WTC11 (cell line): Measurements from ENCODE around the gene SHD.

ENCODE experiments used
- CTCF ChIP-seq: fragments of 200-600 bp; IDR thresholded peaks from 2 replicates; pipeline ENCODE4 v1.8.0; 2022; ENCODE audit warnings: antibody characterized with exemption
- EMX1 ChIP-seq: fragments of 250-450 bp; sonication (Bioruptor Pico); IDR thresholded peaks from 2 replicates; pipeline ENCODE4 v1.8.0; 2021; ENCODE audit warnings: mild to moderate bottlenecking
- HMGA2 ChIP-seq: fragments of 250-450 bp; sonication (Bioruptor Pico); IDR thresholded peaks from 2 replicates; pipeline ENCODE4 v1.4.0; 2021; ENCODE audit warnings: mild to moderate bottlenecking, moderate library complexity
- ZNF121 ChIP-seq: sonication (generic); formaldehyde crosslinking; IDR thresholded peaks from 2 replicates; pipeline ENCODE4 v1.8.0; 2023; ENCODE audit warnings: missing genetic modification reagents
- TF ChIP-seq, protein P1 (sequence below): sonication (generic); formaldehyde crosslinking; IDR thresholded peaks from 2 replicates; pipeline ENCODE4 v1.8.0; 2022; ENCODE audit warnings: mild to moderate bottlenecking, missing genetic modification reagents

GRCh38 chr19:4297901-4298809 is 19.1 kb downstream of the SHD start:
- no peak for TF ChIP-seq CTCF
- no peak for TF ChIP-seq HMGA2
- TF ChIP-seq, protein P1, sequence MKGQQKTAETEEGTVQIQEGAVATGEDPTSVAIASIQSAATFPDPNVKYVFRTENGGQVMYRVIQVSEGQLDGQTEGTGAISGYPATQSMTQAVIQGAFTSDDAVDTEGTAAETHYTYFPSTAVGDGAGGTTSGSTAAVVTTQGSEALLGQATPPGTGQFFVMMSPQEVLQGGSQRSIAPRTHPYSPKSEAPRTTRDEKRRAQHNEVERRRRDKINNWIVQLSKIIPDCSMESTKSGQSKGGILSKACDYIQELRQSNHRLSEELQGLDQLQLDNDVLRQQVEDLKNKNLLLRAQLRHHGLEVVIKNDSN (CRISPR knock-in tag), result no peak
- TF ChIP-seq EMX1 (CRISPR knock-in tag), result no peak
- no peak for TF ChIP-seq ZNF121 (CRISPR knock-in tag)
